Transverse colon (tissue), 4 donors: ENCODE measurements around the gene C1QTNF9B. TPM values are rescaled to one million over a fixed set of nuclear protein-coding genes. Genes with fewer than 3 reads are reported as not detected.

Source experiments
- DNase-seq: peaks from one replicate; pipeline ENCODE4 v3.0.0-alpha.2; 2019
- H3K27ac ChIP-seq, 4 donors: fragments of 200-600 bp; sonication (generic); 2 replicates each; pipeline ENCODE4 v1.5.1; 2016 to 2018; ENCODE audit warnings: inconsistent platforms in 4 of 4
- H3K27me3 ChIP-seq: fragments of 200-600 bp; sonication (generic); 2 replicates; pipeline ENCODE4 v1.5.1; 2017; ENCODE audit warnings: inconsistent platforms
- H3K36me3 ChIP-seq, 4 donors: fragments of 200-600 bp; sonication (generic); 2 replicates each; pipeline ENCODE4 v1.5.1; 2017 to 2019; ENCODE audit warnings: inconsistent platforms in 4 of 4
- H3K4me1 ChIP-seq, 4 donors: fragments of 200-600 bp; sonication (generic); 2 replicates each; pipeline ENCODE4 v1.5.1; 2017 to 2020; ENCODE audit warnings: inconsistent platforms in 4 of 4
- H3K4me3 ChIP-seq, 4 donors: fragments of 200-600 bp; sonication (generic); 1 replicate in 1 of 4; 2 replicates in 3 of 4; pipeline versions ENCODE4 v1.5.1 to v1.6.1; 2017 to 2019; ENCODE audit warnings: inconsistent platforms in 4 of 4
- H3K9me3 ChIP-seq, 2 donors: fragments of 200-600 bp; sonication (generic); 2 replicates each; pipeline ENCODE4 v1.5.1; 2017 to 2019; ENCODE audit warnings: inconsistent platforms in 2 of 2
- EP300 ChIP-seq: sonication (generic); formaldehyde crosslinking; IDR thresholded peaks from one replicate; pipeline ENCODE4 v1.6.1; 2017; ENCODE audit warnings: antibody characterized with exemption, low read depth
- POLR2A ChIP-seq: fragments of 450-650 bp; IDR thresholded peaks from one replicate; pipeline ENCODE4 v1.6.1; 2016; ENCODE audit warnings: antibody characterized with exemption, mild to moderate bottlenecking, moderate library complexity
- POLR2AphosphoS5 ChIP-seq, 3 donors: sonication (generic); formaldehyde crosslinking; IDR thresholded peaks; one replicate each; pipeline ENCODE4 v1.6.1; 2016; ENCODE audit warnings: antibody characterized with exemption in 3 of 3
- WGBS, 2 donors: methylation state at CpG; one replicate each; pipeline ENCODE4 v1.1.5; 2018; ENCODE audit warnings: low coverage in 1 of 2; 5-methylcytosine and 5-hydroxymethylcytosine counted together
- in situ Hi-C, 4 donors: fragments of 200-750 bp; cut with MboI; loops; one replicate each; pipeline versions ENCODE4 v1.15.0 to v1.15.1; 2017; ENCODE audit warnings: low sequenced_read_pairs in 3 of 4, low pct_ligation_motif_present in 1 of 4, low pct_unique_long_range_greater_than_20kb in 1 of 4
- intact Hi-C: fragments of 100-400 bp; cut with DNase I; formaldehyde crosslinking; loops from one replicate; pipeline ENCODE4 v1.15.1; 2023; ENCODE audit warnings: low total_unique reads
- total RNA-seq, 4 donors: library from RNA; depleted of rRNA; stranded (reverse); fragments of >200 nt; gene quantifications; one replicate each; pipeline ENCODE4 v1.1.0, GENCODE V29; 2016
- TF ChIP-seq, protein P1 (sequence below), 5 experiments: fragments of 200-600 bp in 3 of 5; fragments of 450-650 bp in 2 of 5; sonication (generic) in 3 of 5; IDR thresholded peaks; 1 replicate in 2 of 5; 2 replicates in 3 of 5; pipeline ENCODE4 v1.5.1; 2016 to 2017; ENCODE audit warnings: antibody characterized with exemption in 5 of 5, inconsistent platforms in 3 of 5, mild to moderate bottlenecking in 2 of 5, moderate library complexity in 1 of 5

Gene C1QTNF9B
- total RNA-seq, 4 donors from 2014 or later = not detected

DNA sequence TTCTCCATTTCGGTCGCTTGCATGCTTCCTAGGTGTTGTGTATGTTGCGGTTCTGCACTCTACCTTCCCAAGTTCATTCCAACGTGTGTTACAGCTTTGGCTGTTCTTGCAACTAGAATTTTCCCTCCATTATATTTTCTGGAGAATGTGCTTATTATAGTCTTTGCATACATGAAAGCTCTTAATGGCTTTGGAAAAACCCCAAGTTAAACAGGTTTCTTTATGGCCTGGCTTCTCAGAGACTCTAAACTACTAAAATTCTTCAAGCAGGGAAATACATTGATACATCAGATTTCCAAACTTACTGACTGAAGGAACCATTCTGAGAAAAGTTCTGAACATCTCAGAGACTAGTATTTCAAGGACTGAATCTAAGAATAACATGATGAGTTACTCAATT, 20.0 kb downstream of the C1QTNF9B start:
- TF ChIP-seq EP300 (no peak), POLR2A (no peak), POLR2AphosphoS5 (IDR thresholded peaks at IDR 0.05) (no peak)
- TF ChIP-seq, protein P1, sequence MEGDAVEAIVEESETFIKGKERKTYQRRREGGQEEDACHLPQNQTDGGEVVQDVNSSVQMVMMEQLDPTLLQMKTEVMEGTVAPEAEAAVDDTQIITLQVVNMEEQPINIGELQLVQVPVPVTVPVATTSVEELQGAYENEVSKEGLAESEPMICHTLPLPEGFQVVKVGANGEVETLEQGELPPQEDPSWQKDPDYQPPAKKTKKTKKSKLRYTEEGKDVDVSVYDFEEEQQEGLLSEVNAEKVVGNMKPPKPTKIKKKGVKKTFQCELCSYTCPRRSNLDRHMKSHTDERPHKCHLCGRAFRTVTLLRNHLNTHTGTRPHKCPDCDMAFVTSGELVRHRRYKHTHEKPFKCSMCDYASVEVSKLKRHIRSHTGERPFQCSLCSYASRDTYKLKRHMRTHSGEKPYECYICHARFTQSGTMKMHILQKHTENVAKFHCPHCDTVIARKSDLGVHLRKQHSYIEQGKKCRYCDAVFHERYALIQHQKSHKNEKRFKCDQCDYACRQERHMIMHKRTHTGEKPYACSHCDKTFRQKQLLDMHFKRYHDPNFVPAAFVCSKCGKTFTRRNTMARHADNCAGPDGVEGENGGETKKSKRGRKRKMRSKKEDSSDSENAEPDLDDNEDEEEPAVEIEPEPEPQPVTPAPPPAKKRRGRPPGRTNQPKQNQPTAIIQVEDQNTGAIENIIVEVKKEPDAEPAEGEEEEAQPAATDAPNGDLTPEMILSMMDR (IDR thresholded peaks at IDR 0.05) = no peak
- H3K27me3 ChIP-seq = no peaks in the 10 kb centered on the region
- no peak overlapping the region for H3K27ac ChIP-seq
- H3K9me3 ChIP-seq = no peaks in the 10 kb centered on the region
- intact Hi-C loops = loop anchor here (10.0 kb wide), 1 partner anchor 412 kb away; no protein-coding TSS in a partner anchor
- in situ Hi-C loops = loop anchor here in 3 of 4 donors (10.0 kb wide), 1 partner anchor 412 kb away; no protein-coding TSS in a partner anchor
- H3K4me3 ChIP-seq = no peak overlapping the region
- no peaks in the 10 kb centered on the region for H3K4me1 ChIP-seq
- H3K36me3 ChIP-seq = peaks cover 0 to 11% (median 3%) of the 10 kb centered on the region in 4 donors
- WGBS, 2 donors = 80 to 87% methylated on average over 4 of the region's 4 CpGs
- no peak for DNase-seq

DNA sequence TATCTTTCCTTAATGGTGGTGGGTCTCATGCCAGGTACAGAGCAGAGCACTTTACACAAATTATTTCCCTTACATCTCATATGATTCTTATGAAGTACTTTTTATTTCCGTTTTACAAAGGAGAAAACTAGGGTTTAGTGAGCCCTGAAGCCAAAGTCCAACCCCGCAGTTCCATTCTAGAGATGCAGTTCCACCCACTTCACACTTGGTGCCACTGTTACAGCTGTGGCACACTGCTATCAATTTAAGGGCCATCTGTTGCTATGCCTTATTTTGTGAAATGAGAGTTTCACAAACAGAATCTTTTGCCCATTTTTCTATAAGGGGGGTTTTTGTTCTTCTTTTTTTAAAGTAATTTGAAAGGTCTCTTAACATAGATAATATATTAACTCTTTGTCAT, 21.0 kb downstream of the C1QTNF9B start:
- in situ Hi-C loops = loop anchor here in 3 of 4 donors (10.0 kb wide), 1 partner anchor 411 kb away; no protein-coding TSS in a partner anchor
- TF ChIP-seq, protein P1 (IDR thresholded peaks at IDR 0.05) = peak in 3 of 5 experiments; percentile 29 to 47 (median 40)
- TF ChIP-seq POLR2A = no peak
- 37 to 67% methylated on average over 2 of the region's 2 CpGs for WGBS, 2 donors

DNA sequence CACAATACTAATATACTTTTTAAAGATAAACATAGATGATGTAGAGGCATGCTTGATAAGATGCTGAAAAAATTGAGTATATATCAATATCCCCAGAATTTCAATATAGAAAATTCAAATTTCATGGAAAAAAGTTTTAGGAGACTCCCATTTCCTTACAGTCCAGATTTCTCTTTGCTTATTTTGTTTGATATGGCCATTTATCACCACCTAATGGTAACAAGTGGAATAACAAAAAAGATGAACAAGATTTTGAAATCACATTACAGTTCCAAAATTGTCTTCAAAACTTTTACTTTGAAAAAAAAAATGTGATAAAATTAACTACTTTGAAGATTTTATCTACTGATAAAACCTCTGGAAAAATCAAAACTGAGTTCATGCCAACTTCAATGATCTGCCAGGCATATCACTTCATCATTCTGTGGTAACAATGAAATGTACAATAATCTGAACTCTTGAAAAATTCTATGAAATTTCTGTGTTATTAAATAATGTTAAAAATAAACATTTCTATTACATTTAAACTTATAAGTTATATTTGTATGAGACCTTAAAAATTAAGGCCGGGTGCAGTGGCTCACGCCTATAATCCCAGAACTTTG, 25.6 kb downstream of the C1QTNF9B start:
- H3K36me3 ChIP-seq = no peaks in the 10 kb centered on the region
- TF ChIP-seq, protein P1 (IDR thresholded peaks at IDR 0.05) = peak; percentile 54 to 56 (median 56)
- TF ChIP-seq EP300 = no peak
- no peak overlapping the region for H3K4me3 ChIP-seq
- no peaks in the 10 kb centered on the region for H3K9me3 ChIP-seq
- no peaks in the 10 kb centered on the region for H3K27me3 ChIP-seq
- no peak overlapping the region for H3K27ac ChIP-seq
- no peaks in the 10 kb centered on the region for H3K4me1 ChIP-seq
- 89 to 90% methylated on average over 2 of the region's 2 CpGs for WGBS, 2 donors
- intact Hi-C loops (loop anchor here (5.0 to 10.0 kb wide), 2 partner anchors 109 to 407 kb away; no protein-coding TSS in a partner anchor), in situ Hi-C loops (loop anchor here (10.0 to 25.0 kb wide), 2 partner anchors 407 to 409 kb away; no protein-coding TSS in a partner anchor)
- no peak for DNase-seq

More for the DNA sequence above, 21.0 kb downstream of the C1QTNF9B start:
- Histone ChIP-seq H3K36me3 (peaks cover 0 to 11% (median 3%) of the 10 kb centered on the region in 4 donors), H3K27me3 (no peaks in the 10 kb centered on the region), H3K4me3 (no peak overlapping the region), H3K9me3 (no peaks in the 10 kb centered on the region), H3K27ac (no peak overlapping the region), H3K4me1 (no peaks in the 10 kb centered on the region)
- peak; percentile 24 for DNase-seq
- intact Hi-C loops = loop anchor here (10.0 kb wide), 1 partner anchor 411 kb away; no protein-coding TSS in a partner anchor

DNA sequence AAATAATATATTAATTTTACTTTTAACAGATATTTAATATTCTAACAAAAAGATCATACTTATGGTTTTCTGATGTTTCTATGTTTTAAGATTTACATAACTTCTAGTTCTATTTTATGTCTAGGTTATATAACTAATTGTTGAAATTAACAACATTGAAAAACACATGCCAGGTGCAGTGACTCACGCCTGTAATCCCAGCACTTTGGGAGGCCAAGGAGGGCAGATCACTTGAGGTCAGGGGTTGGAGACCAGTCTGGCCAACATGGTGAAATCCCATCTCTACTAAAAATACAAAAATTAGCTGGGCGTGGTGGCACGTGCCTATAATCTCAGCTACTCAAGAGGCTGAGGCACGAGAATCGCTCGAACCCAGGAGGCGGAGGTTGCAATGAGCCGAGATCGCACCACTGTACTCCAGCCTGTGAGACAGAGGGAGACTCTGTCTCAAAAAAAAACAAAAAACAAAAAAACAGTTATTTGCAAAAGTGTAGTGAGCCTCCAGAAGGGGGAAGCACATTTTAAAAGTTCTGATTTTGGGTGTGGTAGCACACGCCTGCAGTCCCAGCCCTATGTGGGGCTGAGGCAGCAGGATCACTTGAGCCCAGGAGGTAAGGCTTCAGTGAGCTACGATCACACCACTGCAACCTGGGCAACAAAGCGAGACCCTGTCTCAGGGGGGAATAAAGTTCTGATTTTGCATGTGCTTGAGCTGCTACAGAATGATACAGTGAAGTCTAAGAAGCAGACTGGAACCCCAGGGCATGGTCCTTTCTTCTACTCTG, 26.8 kb downstream of the C1QTNF9B start:
- in situ Hi-C loops (loop anchor here (10.0 to 25.0 kb wide), 2 partner anchors 406 to 408 kb away; no protein-coding TSS in a partner anchor), intact Hi-C loops (loop anchor here (5.0 to 10.0 kb wide), 2 partner anchors 108 to 406 kb away; no protein-coding TSS in a partner anchor)
- no peak overlapping the region for H3K4me3 ChIP-seq
- H3K27me3 ChIP-seq = no peaks in the 10 kb centered on the region
- no peaks in the 10 kb centered on the region for H3K4me1 ChIP-seq
- DNase-seq = no peak
- no peak for TF ChIP-seq EP300
- TF ChIP-seq, protein P1 (IDR thresholded peaks at IDR 0.05) = no peak
- no peaks in the 10 kb centered on the region for H3K36me3 ChIP-seq
- no peak overlapping the region for H3K27ac ChIP-seq
- no peaks in the 10 kb centered on the region for H3K9me3 ChIP-seq
- 82 to 88% methylated on average over 10 to 12 of the region's 12 CpGs for WGBS, 2 donors
